ENCODE results near the gene SART1. TPM values are rescaled to one million over a fixed set of nuclear protein-coding genes. Genes with fewer than 3 reads are reported as not detected.

The SART1 gene
- total RNA-seq, 1 donor: 22.7 TPM

DNA sequence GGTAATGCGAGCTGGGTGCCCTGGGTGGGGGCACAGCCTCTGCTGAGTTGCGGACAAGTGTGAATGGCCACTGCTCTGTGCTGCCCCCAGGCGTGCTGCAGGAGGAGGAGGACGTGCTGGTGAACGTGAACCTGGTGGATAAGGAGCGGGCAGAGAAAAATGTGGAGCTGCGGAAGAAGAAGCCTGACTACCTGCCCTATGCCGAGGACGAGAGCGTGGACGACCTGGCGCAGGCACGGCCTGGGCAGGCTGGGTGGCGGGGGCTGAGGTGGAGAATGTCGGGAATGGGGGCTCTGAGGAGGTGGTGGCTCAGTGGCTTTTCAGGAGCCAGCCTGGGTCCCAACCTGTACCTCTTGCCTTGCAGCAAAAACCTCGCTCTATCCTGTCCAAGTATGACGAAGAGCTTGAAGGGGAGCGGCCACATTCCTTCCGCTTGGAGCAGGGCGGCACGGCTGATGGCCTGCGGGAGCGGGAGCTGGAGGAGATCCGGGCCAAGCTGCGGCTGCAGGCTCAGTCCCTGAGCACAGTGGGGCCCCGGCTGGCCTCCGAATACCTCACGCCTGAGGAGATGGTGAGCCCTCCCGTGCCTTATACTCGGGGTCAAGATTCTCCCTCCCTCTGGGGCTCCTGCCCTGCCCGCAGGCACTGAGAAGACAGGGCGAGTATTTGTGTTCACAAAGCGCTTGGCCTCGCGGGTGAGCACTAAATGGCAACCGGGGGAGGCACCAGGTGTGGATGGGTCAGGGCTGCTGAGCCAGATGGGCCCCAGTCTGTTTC, 4.6 kb downstream of the SART1 start:
- no peak overlapping the region for H3K4me3 ChIP-seq (ENCODE audit: low read depth, low read length)
- DNase-seq (ENCODE audit: low read depth): no peak
- TF ChIP-seq, protein P1, sequence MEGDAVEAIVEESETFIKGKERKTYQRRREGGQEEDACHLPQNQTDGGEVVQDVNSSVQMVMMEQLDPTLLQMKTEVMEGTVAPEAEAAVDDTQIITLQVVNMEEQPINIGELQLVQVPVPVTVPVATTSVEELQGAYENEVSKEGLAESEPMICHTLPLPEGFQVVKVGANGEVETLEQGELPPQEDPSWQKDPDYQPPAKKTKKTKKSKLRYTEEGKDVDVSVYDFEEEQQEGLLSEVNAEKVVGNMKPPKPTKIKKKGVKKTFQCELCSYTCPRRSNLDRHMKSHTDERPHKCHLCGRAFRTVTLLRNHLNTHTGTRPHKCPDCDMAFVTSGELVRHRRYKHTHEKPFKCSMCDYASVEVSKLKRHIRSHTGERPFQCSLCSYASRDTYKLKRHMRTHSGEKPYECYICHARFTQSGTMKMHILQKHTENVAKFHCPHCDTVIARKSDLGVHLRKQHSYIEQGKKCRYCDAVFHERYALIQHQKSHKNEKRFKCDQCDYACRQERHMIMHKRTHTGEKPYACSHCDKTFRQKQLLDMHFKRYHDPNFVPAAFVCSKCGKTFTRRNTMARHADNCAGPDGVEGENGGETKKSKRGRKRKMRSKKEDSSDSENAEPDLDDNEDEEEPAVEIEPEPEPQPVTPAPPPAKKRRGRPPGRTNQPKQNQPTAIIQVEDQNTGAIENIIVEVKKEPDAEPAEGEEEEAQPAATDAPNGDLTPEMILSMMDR (IDR thresholded peaks at IDR 0.05; ENCODE audit: insufficient read depth, low read length): no peak

DNA sequence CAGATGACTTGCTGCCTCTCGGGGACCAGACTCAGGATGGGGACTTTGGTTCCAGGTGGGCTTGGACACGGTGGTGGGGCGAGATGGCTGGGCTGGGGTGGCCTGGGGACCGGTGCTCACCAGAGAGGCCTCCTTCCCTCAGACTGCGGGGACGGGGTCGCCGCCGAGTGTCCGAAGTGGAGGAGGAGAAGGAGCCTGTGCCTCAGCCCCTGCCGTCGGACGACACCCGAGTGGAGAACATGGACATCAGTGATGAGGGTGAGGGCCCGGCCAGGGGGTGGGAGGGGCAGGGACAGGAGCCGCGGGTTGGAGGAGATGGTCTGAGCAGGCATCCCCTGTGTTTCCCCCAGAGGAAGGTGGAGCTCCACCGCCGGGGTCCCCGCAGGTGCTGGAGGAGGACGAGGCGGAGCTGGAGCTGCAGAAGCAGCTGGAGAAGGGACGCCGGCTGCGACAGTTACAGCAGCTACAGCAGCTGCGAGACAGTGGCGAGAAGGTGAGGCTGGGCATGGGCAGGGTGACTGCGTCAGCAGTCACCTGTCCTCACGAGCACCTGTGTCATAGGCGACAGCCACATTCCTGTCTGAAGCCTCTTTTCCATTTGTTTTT, 5.9 kb downstream of the SART1 start:
- TF ChIP-seq, protein P1 (IDR thresholded peaks at IDR 0.05; ENCODE audit: insufficient read depth, low read length): no peak
- no peak overlapping the region for H3K4me3 ChIP-seq (ENCODE audit: low read depth, low read length)
- DNase-seq (ENCODE audit: low read depth): no peak

DNA sequence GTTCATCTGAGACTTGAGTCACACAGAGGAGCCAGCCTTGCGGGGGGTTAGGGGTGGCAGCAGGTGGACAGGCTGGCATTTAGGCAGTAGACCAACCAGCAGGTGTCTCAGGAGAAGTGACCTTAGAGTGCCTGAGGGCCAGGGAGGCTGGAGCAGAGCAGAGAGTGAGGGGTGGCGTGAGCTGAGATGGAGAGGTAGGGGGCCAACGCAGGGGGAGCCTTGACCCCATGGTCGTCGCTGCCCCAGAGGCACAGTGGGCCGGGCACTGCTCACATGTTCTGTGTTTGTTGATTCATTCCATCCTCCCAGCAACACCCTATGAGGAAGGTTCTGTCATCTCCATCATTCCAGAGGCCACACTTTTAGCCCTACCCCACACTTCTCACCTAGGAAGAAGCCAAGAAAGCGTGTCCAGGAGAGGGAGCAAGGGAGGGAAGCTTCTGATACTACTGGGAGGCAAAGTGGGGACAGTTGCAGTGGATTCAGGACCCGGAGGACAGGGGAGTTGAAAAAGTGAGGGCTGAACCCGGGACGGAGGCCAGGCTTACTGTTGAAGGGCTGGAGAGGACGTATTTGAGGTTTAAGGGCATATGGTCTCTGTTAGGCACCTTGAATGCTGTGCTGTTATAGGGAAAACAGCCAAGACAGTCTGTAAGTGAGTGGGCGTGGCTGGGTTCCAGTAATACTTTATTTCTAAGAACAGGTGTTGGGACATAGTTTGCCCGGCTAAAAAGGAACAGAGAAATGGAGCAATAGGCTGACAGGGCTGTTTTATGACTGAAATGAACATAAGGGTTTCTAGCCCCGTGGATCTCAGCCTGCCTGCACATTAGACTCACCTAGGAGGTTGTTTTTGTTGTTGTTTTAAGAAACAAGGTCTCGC, 7.3 kb downstream of the SART1 start:
- DNase-seq (ENCODE audit: low read depth): no peak
- H3K4me3 ChIP-seq (ENCODE audit: low read depth, low read length): no peak overlapping the region
- TF ChIP-seq, protein P1 (IDR thresholded peaks at IDR 0.05; ENCODE audit: insufficient read depth, low read length): no peak

DNA sequence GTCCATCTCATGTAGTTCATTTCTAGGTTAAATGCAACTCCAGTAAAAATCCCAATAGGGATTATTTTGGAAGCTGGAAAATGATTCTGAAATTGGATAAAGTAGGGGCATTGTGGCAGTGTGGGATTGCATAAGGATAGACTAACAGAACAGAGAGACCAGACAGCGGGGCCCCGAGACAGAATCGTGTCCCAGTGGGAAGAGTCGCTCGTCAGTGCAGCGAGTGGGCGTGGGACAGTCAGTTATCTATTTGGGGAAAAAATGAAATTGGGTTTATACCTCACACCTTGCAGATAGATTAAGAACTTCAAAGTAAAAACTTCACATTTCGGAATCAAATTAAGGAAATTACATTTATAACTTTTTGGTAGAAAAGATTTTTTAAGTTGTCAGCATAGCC, 10.6 kb downstream of the SART1 start:
- TF ChIP-seq, protein P1 (IDR thresholded peaks at IDR 0.05; ENCODE audit: insufficient read depth, low read length): no peak
- no peak for DNase-seq (ENCODE audit: low read depth)
- H3K4me3 ChIP-seq (ENCODE audit: low read depth, low read length): no peak overlapping the region

DNA sequence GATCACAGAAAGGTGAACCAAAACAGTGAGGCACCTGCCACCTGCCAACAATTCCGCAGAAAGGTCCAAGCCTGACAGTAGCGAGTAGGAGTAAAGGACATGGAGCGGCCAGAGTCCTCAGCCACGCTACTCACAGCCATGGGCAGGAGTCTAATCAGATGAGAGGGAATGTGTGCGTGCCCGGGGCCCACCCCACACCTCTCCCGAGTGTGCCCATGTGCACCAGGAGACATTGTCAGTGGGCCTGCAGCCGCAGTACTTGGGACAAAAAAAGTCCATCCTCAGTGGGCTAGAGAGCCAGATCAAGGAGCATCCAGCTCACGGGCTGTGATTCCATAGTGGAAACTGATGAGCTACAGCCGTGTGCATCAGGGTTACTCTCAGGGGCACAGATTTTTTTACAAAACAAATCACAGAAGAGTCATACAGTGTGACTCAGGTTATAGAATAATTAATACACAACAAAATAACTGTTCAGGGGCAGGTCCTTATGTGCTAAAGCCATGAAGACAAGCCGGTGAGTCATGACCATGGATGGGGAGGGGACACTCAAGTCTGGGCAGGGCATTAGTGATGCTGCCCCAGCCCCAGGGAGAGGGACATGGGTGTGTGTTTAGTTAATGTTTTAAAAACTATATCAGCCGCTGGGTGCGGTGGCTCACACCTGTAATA, 12.0 kb downstream of the SART1 start:
- DNase-seq (ENCODE audit: low read depth): no peak
- no peak overlapping the region for H3K4me3 ChIP-seq (ENCODE audit: low read depth, low read length)
- TF ChIP-seq, protein P1 (IDR thresholded peaks at IDR 0.05; ENCODE audit: insufficient read depth, low read length): no peak

DNA sequence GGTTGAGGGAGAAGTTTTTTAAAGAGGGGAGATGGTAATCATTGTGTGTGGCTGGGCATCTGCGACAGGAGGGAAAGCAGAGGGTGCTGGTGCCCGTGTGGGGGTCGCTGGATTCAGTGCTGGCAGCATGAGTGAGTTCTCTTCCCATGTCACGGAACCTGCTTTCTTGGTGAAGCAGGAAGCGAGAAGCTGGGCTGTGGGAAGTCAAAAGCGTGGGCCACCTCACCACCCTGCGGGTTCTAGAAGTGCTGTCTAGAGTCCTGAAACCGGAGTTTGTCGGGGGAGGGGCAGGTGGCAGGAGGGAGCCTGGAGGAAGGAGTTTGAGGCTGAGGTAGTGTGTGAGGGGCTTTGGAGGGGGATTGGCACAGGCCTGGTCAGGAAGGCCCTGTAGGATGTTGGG, 14.2 kb downstream of the SART1 start:
- no peak for DNase-seq (ENCODE audit: low read depth)
- TF ChIP-seq, protein P1 (IDR thresholded peaks at IDR 0.05; ENCODE audit: insufficient read depth, low read length): no peak
- no peak overlapping the region for H3K4me3 ChIP-seq (ENCODE audit: low read depth, low read length)

Data from fibroblast of the aortic adventitia (primary cell).